Neural progenitor cell (in vitro differentiated cells): ENCODE measurements around the gene TNC.

Source experiments
- CTCF ChIP-seq: fragments of 200-600 bp; sonication (generic); IDR thresholded peaks from 2 replicates; pipeline ENCODE4 v1.5.1; 2017; ENCODE audit warnings: antibody characterized with exemption, mild to moderate bottlenecking
- EZH2 ChIP-seq: fragments of 200-600 bp; sonication (generic); IDR thresholded peaks from 2 replicates; pipeline ENCODE4 v1.6.1; 2017; ENCODE audit warnings: antibody characterized with exemption, mild to moderate bottlenecking, moderate library complexity
- EZH2phosphoT487 ChIP-seq: fragments of 200-600 bp; sonication (generic); IDR thresholded peaks from 2 replicates; pipeline ENCODE4 v1.6.1; 2017; ENCODE audit warnings: antibody characterized with exemption

GRCh38 chr9:115039516-115040120 lies 78.3 kb downstream of the TNC start:
- TF ChIP-seq CTCF (no peak), EZH2phosphoT487 (no peak), EZH2 (no peak)
